ENCODE data around the gene FBXL3. TPM values are rescaled to one million over a fixed set of nuclear protein-coding genes. Genes with fewer than 3 reads are reported as not detected.

FBXL3 gene
- total and polyA plus RNA-seq, 2 of the 8 experiments (the other 6 are each of a cell fraction or from before 2014, with no cell fraction given) = 4.9 to 14.9 TPM

- 0 out of 2 replicates have a peak, but pooled peaks have one; percentile 27 for TF ChIP-seq GTF2F1 (IDR thresholded peaks at IDR 0.05; ENCODE audit: borderline replicate concordance, low read depth, low read length)
- peak; percentile 63; the same call in 1 of the 2 replicates for TF ChIP-seq YY1 (IDR thresholded peaks at IDR 0.05; ENCODE audit: low read depth, low read length)
- TF ChIP-seq SIRT6 (IDR thresholded peaks at IDR 0.05; ENCODE audit: low read length) = no peak
- 0 out of 2 replicates have a peak, but pooled peaks have one; percentile 29 for TF ChIP-seq RBBP5 (IDR thresholded peaks at IDR 0.05; ENCODE audit: borderline replicate concordance, low read depth, low read length)
- peak; percentile 94 to 97 (median 94) for TF ChIP-seq CTCF (IDR thresholded peaks at IDR 0.05; ENCODE audit: control extremely low read depth in 1 of 3, insufficient read depth in 1 of 3, low read depth in 1 of 3, low read length in 3 of 3)
- TF ChIP-seq TEAD4 (IDR thresholded peaks at IDR 0.05; ENCODE audit: low read depth, low read length) = peak; percentile 83
- TF ChIP-seq RAD21 (IDR thresholded peaks at IDR 0.05 in 1 of 2, conservative IDR thresholded peaks at IDR 0.05 in 1 of 2; ENCODE audit: low read depth in 2 of 2, low read length in 2 of 2) = peak; percentile 81 to 88
- TF ChIP-seq EP300 (IDR thresholded peaks at IDR 0.05; ENCODE audit: borderline replicate concordance in 1 of 2, low read depth in 2 of 2, low read length in 2 of 2) = peak in 1 of 2 experiments; percentile 41; a peak in 1 of 3 replicates
- TF ChIP-seq CREB1 (IDR thresholded peaks at IDR 0.05) = peak; percentile 73
- peak; percentile 64 for TF ChIP-seq MAX (IDR thresholded peaks at IDR 0.05)
- TF ChIP-seq NRF1 (IDR thresholded peaks at IDR 0.05; ENCODE audit: low read depth, low read length) = peak; percentile 35; the same call in 1 of the 2 replicates
- TF ChIP-seq CHD2 (IDR thresholded peaks at IDR 0.05; ENCODE audit: low read length) = no peak
- TF ChIP-seq USF2 (IDR thresholded peaks at IDR 0.05; ENCODE audit: low read length) = no peak
- TF ChIP-seq CBX8 (IDR thresholded peaks at IDR 0.05; ENCODE audit: borderline replicate concordance, low read depth, low read length) = no peak
Observed at GRCh38 chr13:76980075-76980718, 46.8 kb downstream of the FBXL3 start (continued).
